ENCODE results near the gene HTR4.

The HTR4 gene

DNA sequence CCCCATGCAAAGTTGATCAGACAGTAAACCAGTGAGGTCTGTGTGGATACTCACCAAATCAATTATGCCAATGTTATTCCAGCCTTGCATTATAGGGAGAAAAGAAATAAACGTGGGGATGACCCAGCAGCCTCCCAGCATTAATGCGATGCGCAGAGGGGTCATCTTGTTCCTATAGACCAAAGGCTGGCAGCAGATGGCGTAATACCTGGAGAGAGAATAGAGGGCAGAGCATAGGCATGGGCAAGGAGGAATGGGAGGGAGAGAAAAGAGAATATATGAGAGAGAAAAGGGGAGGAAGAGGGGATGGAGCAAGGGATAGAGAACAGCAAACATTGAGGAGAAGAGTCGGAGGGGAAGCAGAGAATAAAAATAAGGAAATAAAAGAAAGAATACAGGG lies 131.2 kb downstream of the HTR4 start:
- no peak overlapping the region for H2BK120ac ChIP-seq (ENCODE audit: low read depth, low read length)
- no peak overlapping the region for H3K4me2 ChIP-seq (ENCODE audit: low read length, poor library complexity, severe bottlenecking)
- no peak overlapping the region for H4K91ac ChIP-seq (ENCODE audit: low read length)
- H2BK15ac ChIP-seq (ENCODE audit: low read depth, poor library complexity, severe bottlenecking) = no peak overlapping the region
- no peak overlapping the region for H3K4ac ChIP-seq (ENCODE audit: low read depth in 1 of 2, low read length in 2 of 2)
- H3K27me3 ChIP-seq (ENCODE audit: control insufficient read depth in 1 of 2, insufficient read depth in 1 of 2, low read length in 2 of 2) = no peaks in the 10 kb centered on the region
- H3K36me3 ChIP-seq (ENCODE audit: control insufficient read depth in 1 of 2, insufficient read depth in 2 of 2, low read depth in 1 of 2, low read length in 2 of 2) = no peaks in the 10 kb centered on the region
- H3K14ac ChIP-seq (ENCODE audit: low read length in 2 of 2) = no peak overlapping the region
- H2AFZ ChIP-seq (ENCODE audit: low read depth, low read length) = no peak overlapping the region
- H3K4me3 ChIP-seq (ENCODE audit: insufficient read depth in 1 of 2, low read depth in 1 of 2, low read length in 2 of 2) = no peak overlapping the region
- H4K8ac ChIP-seq (ENCODE audit: low read length) = no peak overlapping the region
- 64% methylated on average over 5 of the region's 5 CpGs for WGBS
- H3K27ac ChIP-seq (ENCODE audit: low read length, poor library complexity, severe bottlenecking) = no peak overlapping the region
- H2BK5ac ChIP-seq (ENCODE audit: low read depth, low read length, poor library complexity, severe bottlenecking) = no peak overlapping the region
- DNase-seq = no peak
- H3K79me1 ChIP-seq (replicated peaks; ENCODE audit: low read length, poor library complexity, severe bottlenecking) = no peaks in the 10 kb centered on the region
- H2BK12ac ChIP-seq (ENCODE audit: low read length in 2 of 2) = no peak overlapping the region
- no peaks in the 10 kb centered on the region for H3K4me1 ChIP-seq (ENCODE audit: control insufficient read depth, insufficient read depth, low read depth, low read length)
- H3K18ac ChIP-seq (ENCODE audit: low read depth in 1 of 2, low read length in 2 of 2) = no peak overlapping the region
- H3K9me3 ChIP-seq (ENCODE audit: control insufficient read depth, low read length) = no peaks in the 10 kb centered on the region
- no peak overlapping the region for H3K9ac ChIP-seq (ENCODE audit: low read length)
- no peak overlapping the region for H3K23ac ChIP-seq (ENCODE audit: low read length in 2 of 2)
- H2AK5ac ChIP-seq (ENCODE audit: low read length, severe bottlenecking) = no peak overlapping the region

DNA sequence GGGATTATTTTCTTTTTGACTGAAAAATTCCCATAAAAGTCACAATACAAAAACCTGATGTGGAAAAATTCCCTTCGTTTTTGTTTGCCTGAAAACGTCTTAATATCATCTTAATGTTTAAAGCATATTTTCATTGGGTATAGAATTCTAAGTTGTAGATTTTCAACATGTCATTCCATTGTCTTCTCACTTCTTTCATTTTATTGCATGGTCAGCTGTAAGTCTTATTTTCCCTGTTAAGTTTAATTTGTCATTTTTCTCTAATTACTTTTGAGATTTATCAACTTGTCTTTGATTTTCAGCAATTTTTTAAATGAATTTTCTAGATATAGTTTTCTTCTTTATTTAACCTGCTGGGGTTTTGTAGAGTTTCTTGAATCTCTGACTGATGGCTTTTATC lies 138.9 kb downstream of the HTR4 start:
- Histone ChIP-seq H3K23ac (ENCODE audit: low read length in 2 of 2) (no peak overlapping the region), H3K4me1 (ENCODE audit: control insufficient read depth, insufficient read depth, low read depth, low read length) (no peaks in the 10 kb centered on the region), H3K27me3 (ENCODE audit: control insufficient read depth in 1 of 2, insufficient read depth in 1 of 2, low read length in 2 of 2) (no peaks in the 10 kb centered on the region), H2AFZ (ENCODE audit: low read depth, low read length) (no peak overlapping the region), H2BK15ac (ENCODE audit: low read depth, poor library complexity, severe bottlenecking) (no peak overlapping the region), H4K91ac (ENCODE audit: low read length) (no peak overlapping the region), H2BK120ac (ENCODE audit: low read depth, low read length) (no peak overlapping the region), H2BK12ac (ENCODE audit: low read length in 2 of 2) (no peak overlapping the region), H3K4ac (ENCODE audit: low read depth in 1 of 2, low read length in 2 of 2) (no peak overlapping the region), H3K27ac (ENCODE audit: low read length, poor library complexity, severe bottlenecking) (no peak overlapping the region), H3K79me1 (replicated peaks; ENCODE audit: low read length, poor library complexity, severe bottlenecking) (no peaks in the 10 kb centered on the region), H2AK5ac (ENCODE audit: low read length, severe bottlenecking) (no peak overlapping the region), H3K18ac (ENCODE audit: low read depth in 1 of 2, low read length in 2 of 2) (no peak overlapping the region), H3K14ac (ENCODE audit: low read length in 2 of 2) (no peak overlapping the region), H3K9ac (ENCODE audit: low read length) (no peak overlapping the region), H2BK5ac (ENCODE audit: low read depth, low read length, poor library complexity, severe bottlenecking) (no peak overlapping the region), H3K4me3 (ENCODE audit: insufficient read depth in 1 of 2, low read depth in 1 of 2, low read length in 2 of 2) (no peak overlapping the region), H4K8ac (ENCODE audit: low read length) (no peak overlapping the region), H3K9me3 (ENCODE audit: control insufficient read depth, low read length) (peaks cover 11% of the 10 kb centered on the region), H3K36me3 (ENCODE audit: control insufficient read depth in 1 of 2, insufficient read depth in 2 of 2, low read depth in 1 of 2, low read length in 2 of 2) (no peaks in the 10 kb centered on the region), H3K4me2 (ENCODE audit: low read length, poor library complexity, severe bottlenecking) (no peak overlapping the region)
- DNase-seq = no peak
- WGBS = no CpG with 5 or more reads among the region's 2 CpGs

DNA sequence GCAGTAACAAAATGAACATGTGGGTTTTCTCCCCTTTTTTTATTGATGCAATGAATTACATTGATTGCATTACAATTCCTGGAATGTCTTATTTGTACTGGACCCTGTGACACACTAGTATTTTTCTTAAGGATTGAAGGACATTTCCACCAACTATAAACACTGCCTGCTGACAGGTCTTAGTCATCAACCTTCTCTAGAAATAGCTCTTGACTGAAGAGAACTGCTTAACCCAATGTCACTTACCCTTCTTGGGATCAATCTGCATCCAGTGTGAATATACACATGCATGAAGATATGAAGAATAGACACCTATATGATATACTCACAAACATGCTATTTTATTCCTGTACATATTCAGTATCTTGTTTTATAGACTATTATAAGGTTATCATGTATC lies 140.0 kb downstream of the HTR4 start:
- no peak overlapping the region for H2AK5ac ChIP-seq (ENCODE audit: low read length, severe bottlenecking)
- H3K27me3 ChIP-seq (ENCODE audit: control insufficient read depth in 1 of 2, insufficient read depth in 1 of 2, low read length in 2 of 2) = no peaks in the 10 kb centered on the region
- H3K4ac ChIP-seq (ENCODE audit: low read depth in 1 of 2, low read length in 2 of 2) = no peak overlapping the region
- H3K9me3 ChIP-seq (ENCODE audit: control insufficient read depth, low read length) = peaks cover 11% of the 10 kb centered on the region
- no peak overlapping the region for H3K4me3 ChIP-seq (ENCODE audit: insufficient read depth in 1 of 2, low read depth in 1 of 2, low read length in 2 of 2)
- H3K27ac ChIP-seq (ENCODE audit: low read length, poor library complexity, severe bottlenecking) = no peak overlapping the region
- H3K4me2 ChIP-seq (ENCODE audit: low read length, poor library complexity, severe bottlenecking) = no peak overlapping the region
- no peaks in the 10 kb centered on the region for H3K4me1 ChIP-seq (ENCODE audit: control insufficient read depth, insufficient read depth, low read depth, low read length)
- H2BK12ac ChIP-seq (ENCODE audit: low read length in 2 of 2) = no peak overlapping the region
- no peak overlapping the region for H2BK120ac ChIP-seq (ENCODE audit: low read depth, low read length)
- no peak overlapping the region for H2BK5ac ChIP-seq (ENCODE audit: low read depth, low read length, poor library complexity, severe bottlenecking)
- no peak overlapping the region for H4K91ac ChIP-seq (ENCODE audit: low read length)
- no peak overlapping the region for H2BK15ac ChIP-seq (ENCODE audit: low read depth, poor library complexity, severe bottlenecking)
- no peaks in the 10 kb centered on the region for H3K79me1 ChIP-seq (replicated peaks; ENCODE audit: low read length, poor library complexity, severe bottlenecking)
- H4K8ac ChIP-seq (ENCODE audit: low read length) = no peak overlapping the region
- no peak overlapping the region for H3K18ac ChIP-seq (ENCODE audit: low read depth in 1 of 2, low read length in 2 of 2)
- H3K23ac ChIP-seq (ENCODE audit: low read length in 2 of 2) = no peak overlapping the region
- DNase-seq = no peak
- no peak overlapping the region for H2AFZ ChIP-seq (ENCODE audit: low read depth, low read length)
- H3K14ac ChIP-seq (ENCODE audit: low read length in 2 of 2) = no peak overlapping the region
- H3K9ac ChIP-seq (ENCODE audit: low read length) = no peak overlapping the region
- no peaks in the 10 kb centered on the region for H3K36me3 ChIP-seq (ENCODE audit: control insufficient read depth in 1 of 2, insufficient read depth in 2 of 2, low read depth in 1 of 2, low read length in 2 of 2)

DNA sequence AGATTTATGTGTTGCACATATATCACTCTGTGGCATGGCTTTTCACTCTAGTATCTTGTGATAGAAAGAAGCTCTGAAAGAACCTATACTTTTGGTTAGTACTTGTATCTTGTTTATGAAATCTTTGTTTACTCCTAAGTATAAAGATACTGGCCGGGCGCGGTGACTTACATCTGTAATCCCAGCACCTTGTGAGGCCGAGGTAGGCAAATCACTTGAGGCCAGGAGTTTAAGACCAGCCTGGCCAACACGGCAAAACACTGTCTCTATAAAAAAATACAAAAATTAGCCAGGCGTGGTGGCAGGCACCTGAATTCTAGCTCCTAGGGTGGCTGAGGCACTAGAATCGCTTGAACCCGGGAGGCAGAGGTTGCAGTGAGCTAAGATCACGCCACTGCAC lies 141.8 kb downstream of the HTR4 start:
- DNase-seq = no peak
- Histone ChIP-seq H3K27me3 (ENCODE audit: control insufficient read depth in 1 of 2, insufficient read depth in 1 of 2, low read length in 2 of 2) (no peaks in the 10 kb centered on the region), H3K18ac (ENCODE audit: low read depth in 1 of 2, low read length in 2 of 2) (no peak overlapping the region), H4K8ac (ENCODE audit: low read length) (no peak overlapping the region), H3K27ac (ENCODE audit: low read length, poor library complexity, severe bottlenecking) (no peak overlapping the region), H3K9ac (ENCODE audit: low read length) (no peak overlapping the region), H3K9me3 (ENCODE audit: control insufficient read depth, low read length) (peaks cover 11% of the 10 kb centered on the region), H4K91ac (ENCODE audit: low read length) (no peak overlapping the region), H3K23ac (ENCODE audit: low read length in 2 of 2) (no peak overlapping the region), H2BK120ac (ENCODE audit: low read depth, low read length) (no peak overlapping the region), H2BK12ac (ENCODE audit: low read length in 2 of 2) (no peak overlapping the region), H2AFZ (ENCODE audit: low read depth, low read length) (no peak overlapping the region), H2BK15ac (ENCODE audit: low read depth, poor library complexity, severe bottlenecking) (no peak overlapping the region), H2AK5ac (ENCODE audit: low read length, severe bottlenecking) (no peak overlapping the region), H3K4me2 (ENCODE audit: low read length, poor library complexity, severe bottlenecking) (no peak overlapping the region), H2BK5ac (ENCODE audit: low read depth, low read length, poor library complexity, severe bottlenecking) (no peak overlapping the region), H3K4me1 (ENCODE audit: control insufficient read depth, insufficient read depth, low read depth, low read length) (no peaks in the 10 kb centered on the region), H3K36me3 (ENCODE audit: control insufficient read depth in 1 of 2, insufficient read depth in 2 of 2, low read depth in 1 of 2, low read length in 2 of 2) (no peaks in the 10 kb centered on the region), H3K4ac (ENCODE audit: low read depth in 1 of 2, low read length in 2 of 2) (no peak overlapping the region), H3K79me1 (replicated peaks; ENCODE audit: low read length, poor library complexity, severe bottlenecking) (no peaks in the 10 kb centered on the region), H3K14ac (ENCODE audit: low read length in 2 of 2) (no peak overlapping the region), H3K4me3 (ENCODE audit: insufficient read depth in 1 of 2, low read depth in 1 of 2, low read length in 2 of 2) (no peak overlapping the region)
- 90% methylated on average over 8 of the region's 9 CpGs for WGBS
